NCI-H748 (cell line): Measurements from ENCODE around the gene CALML3.

Experiments used
- DNase-seq: peaks from one replicate; lab custom pipeline; 2025; ENCODE audit not compliant: unreplicated experiment; lab: John Stamatoyannopoulos, UW

Gene CALML3

DNA sequence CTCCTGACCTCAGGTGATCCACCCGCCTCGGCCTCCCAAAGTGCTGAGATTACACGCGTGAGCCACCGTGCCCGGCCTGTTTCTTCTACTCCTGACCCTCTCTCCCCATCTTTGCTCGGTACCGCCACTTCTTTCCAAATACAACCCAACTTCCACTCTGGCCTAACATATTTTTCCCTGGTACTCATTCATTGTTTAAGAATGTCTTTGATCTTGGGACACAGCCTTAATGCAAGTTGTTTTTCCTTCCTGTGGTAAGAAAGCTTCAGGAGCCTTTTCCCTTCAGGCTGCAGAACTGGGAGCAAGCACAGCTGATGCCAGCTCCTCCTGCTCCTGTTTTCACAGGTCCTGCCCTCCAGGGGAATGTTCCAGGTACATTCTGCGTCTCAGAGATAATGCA lies 13.7 kb downstream of the CALML3 start:
- no peak for DNase-seq

- no peak for DNase-seq
These were observed 14.3 kb downstream of the CALML3 start for GRCh38 chr10:5538892-5539651.

DNA sequence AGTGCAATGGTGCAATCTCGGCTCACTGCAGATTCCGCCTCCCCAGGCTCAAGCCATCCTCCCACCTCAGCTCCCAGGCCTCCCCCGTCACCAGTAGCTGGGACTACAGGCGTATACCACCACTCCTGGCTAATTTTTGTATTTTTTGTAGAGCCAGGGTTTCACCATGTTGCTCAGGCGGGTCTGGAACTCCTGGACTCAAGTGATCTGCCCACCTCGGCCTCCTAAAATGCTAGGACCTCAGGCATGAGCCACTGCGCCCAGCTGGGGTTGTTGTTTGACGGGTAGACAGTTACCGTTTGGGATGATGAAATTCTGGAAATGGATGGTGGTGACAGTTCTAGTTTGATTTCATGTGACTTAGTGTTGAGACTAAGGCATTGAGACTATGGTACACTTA lies 15.3 kb downstream of the CALML3 start:
- DNase-seq = no peak

GRCh38 chr10:5540891-5541290 lies 16.1 kb downstream of the CALML3 start:
- no peak for DNase-seq

DNA sequence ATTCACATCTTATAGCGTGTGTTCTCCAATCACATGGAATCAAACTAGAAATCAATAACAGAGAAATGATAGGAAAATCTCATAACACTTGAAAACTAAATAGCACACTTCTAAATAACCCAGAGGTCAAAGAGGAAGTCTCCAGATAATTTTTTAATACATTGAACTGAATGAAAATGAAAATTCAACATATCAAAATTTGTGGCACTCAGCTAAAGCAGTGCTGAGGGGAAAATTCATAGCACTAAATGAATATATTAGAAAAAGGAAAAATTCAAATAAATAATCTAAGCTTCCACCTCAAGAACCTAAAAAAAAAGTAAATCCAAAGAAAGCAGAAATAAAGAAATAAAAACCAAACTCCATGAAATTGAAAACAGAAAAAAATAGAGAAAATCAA lies 17.3 kb downstream of the CALML3 start:
- DNase-seq = no peak

DNA sequence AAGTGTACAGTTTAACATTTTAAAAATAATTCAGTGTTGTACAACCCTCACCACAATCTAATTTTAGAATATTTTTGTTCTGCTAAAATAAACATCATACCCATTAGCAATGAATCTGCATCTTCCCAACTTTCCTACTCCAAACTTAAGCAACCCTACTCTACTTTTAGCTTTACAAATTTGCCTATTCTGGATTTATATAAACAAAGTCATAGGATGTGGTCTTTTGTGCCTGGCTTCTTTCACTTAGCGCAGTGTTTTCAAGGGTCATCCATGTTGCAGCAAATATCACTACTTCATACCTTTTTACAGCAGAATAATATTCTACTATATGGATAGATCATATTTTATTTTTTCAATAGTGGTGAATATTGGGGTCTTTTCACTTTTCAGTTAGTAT lies 18.9 kb downstream of the CALML3 start:
- no peak for DNase-seq

DNA sequence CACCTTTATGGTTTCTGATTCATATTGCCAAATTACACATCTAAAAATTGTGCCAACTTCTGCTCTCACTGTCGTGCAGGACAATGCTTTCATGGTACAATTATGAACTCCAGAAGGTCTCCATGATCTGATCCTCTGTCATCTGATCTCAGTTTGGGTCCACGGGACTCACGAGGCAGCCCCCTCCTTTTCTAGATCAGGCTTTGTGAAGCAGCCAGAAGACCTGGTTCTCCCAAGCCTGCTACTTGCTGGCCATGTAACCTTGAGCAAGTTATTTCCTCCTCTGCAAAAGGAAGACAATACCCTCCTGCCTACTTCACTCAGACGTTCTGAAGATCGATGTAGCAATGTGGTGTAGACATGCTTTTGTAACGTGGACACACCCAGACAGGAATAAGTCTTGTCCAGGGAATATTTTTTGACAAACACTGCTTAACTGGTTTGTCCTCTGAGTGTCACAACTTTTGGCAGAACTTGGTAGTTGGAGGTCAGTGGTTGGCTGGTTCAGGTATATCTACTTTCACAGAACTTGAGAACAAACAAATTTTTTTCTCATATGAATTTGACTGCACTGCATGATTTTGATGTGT lies 19.6 kb downstream of the CALML3 start:
- DNase-seq = no peak

GRCh38 chr10:5545011-5545410 lies 20.2 kb downstream of the CALML3 start:
- DNase-seq = no peak

DNA sequence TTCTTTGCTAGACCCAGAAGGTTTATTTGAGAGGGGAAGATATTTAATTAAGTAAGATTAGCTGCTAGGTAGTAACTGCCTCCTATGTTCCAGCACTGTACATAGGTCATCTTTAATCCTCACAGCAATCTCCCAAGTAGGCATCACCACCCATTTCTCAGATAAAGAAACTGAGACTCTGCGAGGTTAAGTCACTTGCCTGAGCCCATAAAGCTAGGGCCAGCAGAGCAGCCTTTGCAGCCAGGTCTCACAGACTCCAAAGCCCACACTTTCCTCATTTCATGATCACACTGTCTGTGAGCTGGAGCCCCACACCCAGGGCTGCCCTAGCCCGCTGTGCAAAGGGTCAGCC lies 20.6 kb downstream of the CALML3 start:
- DNase-seq = no peak

- DNase-seq = peak; percentile 56
These were observed 21.3 kb downstream of the CALML3 start for GRCh38 chr10:5545778-5546710.

GRCh38 chr10:5546891-5547680 lies 22.3 kb downstream of the CALML3 start:
- peak; percentile 71 for DNase-seq

GRCh38 chr10:5547681-5547930 lies 22.8 kb downstream of the CALML3 start:
- no peak for DNase-seq

DNA sequence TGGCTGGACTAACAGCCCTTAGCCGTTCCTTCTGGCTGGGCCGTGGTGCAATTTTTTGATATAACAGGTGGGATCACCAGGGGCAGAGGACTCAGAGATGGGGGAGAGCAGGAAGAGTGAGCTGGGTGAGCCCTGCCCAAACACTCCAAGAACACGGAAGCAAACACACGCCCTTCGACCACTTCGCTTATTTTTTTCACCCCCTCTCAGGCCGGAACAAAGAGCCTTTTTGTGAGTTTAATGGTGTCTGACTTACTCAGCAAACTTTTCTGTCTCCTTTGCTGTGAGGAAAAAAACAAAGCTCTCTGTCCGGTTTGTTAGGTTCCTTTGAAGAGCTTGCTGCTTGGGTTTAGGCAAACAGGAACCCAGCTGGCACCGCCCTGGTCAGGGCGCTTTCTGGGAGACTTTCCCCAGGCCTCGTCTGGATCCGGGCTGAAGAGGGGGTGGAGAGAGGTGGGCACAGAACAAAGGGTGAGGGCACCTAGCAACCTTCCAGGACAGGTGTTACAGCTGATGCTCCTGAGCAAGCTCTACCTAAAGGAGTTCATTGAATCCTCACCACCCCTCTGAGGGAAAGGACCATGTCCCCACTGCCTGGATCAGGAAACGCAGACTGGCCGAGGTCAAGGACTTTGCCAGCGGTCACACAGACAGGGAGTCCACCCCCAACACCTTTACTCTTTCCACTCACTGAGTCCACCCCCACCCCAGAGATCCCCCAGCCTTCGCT lies 23.3 kb downstream of the CALML3 start:
- DNase-seq = peak; percentile 81

- no peak for DNase-seq
These were observed 24.9 kb downstream of the CALML3 start for GRCh38 chr10:5549462-5550249.

DNA sequence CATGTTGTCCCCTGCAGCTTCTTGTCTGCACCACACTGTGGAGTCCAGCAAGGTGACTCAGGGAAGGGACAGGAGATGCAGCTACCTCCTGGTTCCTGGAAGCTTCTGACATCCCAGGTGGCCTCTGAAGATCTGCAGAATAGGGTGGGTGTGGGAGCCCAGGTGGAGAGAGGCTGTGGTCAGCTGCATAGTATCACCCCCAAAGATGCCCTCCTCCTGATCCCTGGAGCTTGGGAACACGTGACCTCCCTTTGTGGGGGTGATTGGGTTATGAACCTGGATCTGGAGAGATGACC lies 25.4 kb downstream of the CALML3 start:
- no peak for DNase-seq

GRCh38 chr10:5550621-5551530 lies 26.1 kb downstream of the CALML3 start:
- peak; percentile 57 for DNase-seq

GRCh38 chr10:5551531-5552375 lies 27.0 kb downstream of the CALML3 start:
- no peak for DNase-seq
